Measurements from ENCODE around the gene CHIT1.
"Not testable (repeated sequence)": the region's sequence is repeated elsewhere in the genome, so short reads cannot be mapped to it uniquely, and the experiment has no call there.

DNA sequence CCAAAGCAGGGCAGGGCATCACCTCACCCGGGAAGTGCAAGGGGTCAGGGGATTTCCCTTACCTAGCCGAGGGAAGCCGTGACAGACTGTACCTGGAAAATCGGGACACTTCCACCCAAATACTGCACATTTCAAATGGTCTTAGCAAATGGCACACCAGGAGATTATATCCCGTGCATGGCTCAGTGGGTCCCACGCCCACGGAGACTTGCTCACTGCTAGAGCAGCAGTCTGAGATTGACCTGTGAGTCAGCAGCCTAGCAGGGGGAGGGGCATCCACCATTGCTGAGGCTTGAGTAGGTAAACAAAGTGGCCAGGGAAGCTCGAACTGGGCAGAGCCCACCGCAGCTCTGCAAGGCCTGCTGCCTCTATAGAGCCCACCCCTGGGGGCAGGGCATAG lies 27.2 kb upstream of the CHIT1 start:
- TF ChIP-seq, protein P1, sequence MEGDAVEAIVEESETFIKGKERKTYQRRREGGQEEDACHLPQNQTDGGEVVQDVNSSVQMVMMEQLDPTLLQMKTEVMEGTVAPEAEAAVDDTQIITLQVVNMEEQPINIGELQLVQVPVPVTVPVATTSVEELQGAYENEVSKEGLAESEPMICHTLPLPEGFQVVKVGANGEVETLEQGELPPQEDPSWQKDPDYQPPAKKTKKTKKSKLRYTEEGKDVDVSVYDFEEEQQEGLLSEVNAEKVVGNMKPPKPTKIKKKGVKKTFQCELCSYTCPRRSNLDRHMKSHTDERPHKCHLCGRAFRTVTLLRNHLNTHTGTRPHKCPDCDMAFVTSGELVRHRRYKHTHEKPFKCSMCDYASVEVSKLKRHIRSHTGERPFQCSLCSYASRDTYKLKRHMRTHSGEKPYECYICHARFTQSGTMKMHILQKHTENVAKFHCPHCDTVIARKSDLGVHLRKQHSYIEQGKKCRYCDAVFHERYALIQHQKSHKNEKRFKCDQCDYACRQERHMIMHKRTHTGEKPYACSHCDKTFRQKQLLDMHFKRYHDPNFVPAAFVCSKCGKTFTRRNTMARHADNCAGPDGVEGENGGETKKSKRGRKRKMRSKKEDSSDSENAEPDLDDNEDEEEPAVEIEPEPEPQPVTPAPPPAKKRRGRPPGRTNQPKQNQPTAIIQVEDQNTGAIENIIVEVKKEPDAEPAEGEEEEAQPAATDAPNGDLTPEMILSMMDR (conservative IDR thresholded peaks at IDR 0.05; ENCODE audit: low read depth in 2 of 2): not testable (repeated sequence)
- TF ChIP-seq, protein P2, sequence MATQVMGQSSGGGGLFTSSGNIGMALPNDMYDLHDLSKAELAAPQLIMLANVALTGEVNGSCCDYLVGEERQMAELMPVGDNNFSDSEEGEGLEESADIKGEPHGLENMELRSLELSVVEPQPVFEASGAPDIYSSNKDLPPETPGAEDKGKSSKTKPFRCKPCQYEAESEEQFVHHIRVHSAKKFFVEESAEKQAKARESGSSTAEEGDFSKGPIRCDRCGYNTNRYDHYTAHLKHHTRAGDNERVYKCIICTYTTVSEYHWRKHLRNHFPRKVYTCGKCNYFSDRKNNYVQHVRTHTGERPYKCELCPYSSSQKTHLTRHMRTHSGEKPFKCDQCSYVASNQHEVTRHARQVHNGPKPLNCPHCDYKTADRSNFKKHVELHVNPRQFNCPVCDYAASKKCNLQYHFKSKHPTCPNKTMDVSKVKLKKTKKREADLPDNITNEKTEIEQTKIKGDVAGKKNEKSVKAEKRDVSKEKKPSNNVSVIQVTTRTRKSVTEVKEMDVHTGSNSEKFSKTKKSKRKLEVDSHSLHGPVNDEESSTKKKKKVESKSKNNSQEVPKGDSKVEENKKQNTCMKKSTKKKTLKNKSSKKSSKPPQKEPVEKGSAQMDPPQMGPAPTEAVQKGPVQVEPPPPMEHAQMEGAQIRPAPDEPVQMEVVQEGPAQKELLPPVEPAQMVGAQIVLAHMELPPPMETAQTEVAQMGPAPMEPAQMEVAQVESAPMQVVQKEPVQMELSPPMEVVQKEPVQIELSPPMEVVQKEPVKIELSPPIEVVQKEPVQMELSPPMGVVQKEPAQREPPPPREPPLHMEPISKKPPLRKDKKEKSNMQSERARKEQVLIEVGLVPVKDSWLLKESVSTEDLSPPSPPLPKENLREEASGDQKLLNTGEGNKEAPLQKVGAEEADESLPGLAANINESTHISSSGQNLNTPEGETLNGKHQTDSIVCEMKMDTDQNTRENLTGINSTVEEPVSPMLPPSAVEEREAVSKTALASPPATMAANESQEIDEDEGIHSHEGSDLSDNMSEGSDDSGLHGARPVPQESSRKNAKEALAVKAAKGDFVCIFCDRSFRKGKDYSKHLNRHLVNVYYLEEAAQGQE (IDR thresholded peaks at IDR 0.05; ENCODE audit: unreplicated experiment): not testable (repeated sequence)
- not testable (repeated sequence) for TF ChIP-seq POLR2AphosphoS5 (IDR thresholded peaks at IDR 0.05; ENCODE audit: low read depth); EZH2 (IDR thresholded peaks at IDR 0.05; ENCODE audit: low read depth, unreplicated experiment); JUNB (IDR thresholded peaks at IDR 0.05; ENCODE audit: unreplicated experiment); NANOG (IDR thresholded peaks at IDR 0.05; ENCODE audit: borderline replicate concordance); CREB1 (CRISPR knock-in tag; IDR thresholded peaks at IDR 0.05; ENCODE audit: low read depth)
- TF ChIP-seq, protein P3, sequence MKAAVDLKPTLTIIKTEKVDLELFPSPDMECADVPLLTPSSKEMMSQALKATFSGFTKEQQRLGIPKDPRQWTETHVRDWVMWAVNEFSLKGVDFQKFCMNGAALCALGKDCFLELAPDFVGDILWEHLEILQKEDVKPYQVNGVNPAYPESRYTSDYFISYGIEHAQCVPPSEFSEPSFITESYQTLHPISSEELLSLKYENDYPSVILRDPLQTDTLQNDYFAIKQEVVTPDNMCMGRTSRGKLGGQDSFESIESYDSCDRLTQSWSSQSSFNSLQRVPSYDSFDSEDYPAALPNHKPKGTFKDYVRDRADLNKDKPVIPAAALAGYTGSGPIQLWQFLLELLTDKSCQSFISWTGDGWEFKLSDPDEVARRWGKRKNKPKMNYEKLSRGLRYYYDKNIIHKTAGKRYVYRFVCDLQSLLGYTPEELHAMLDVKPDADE (IDR thresholded peaks at IDR 0.05): not testable (repeated sequence)
